H1 (cell line): Measurements from ENCODE around the gene UBE2B. TPM values are rescaled to one million over a fixed set of nuclear protein-coding genes. Genes with fewer than 3 reads are reported as not detected.

Experiments used
- ASH2L ChIP-seq: fragments of 200-600, 300-600 bp; sonication (generic); IDR thresholded peaks from one replicate; pipeline ENCODE4 v1.7.1; 2017; ENCODE audit warnings: low read length
- BACH1 ChIP-seq: IDR thresholded peaks from 2 replicates; pipeline ENCODE4 v1.6.1; 2012; ENCODE audit warnings: low read length, improper control_type of control experiment
- CHD1 ChIP-seq: IDR thresholded peaks from 2 replicates; pipeline ENCODE4 v1.6.1; 2012; ENCODE audit warnings: low read depth, low read length, improper control_type of control experiment
- CTBP2 ChIP-seq: IDR thresholded peaks from 2 replicates; pipeline ENCODE4 v1.7.0; 2011; ENCODE audit warnings: borderline replicate concordance, mild to moderate bottlenecking, moderate library complexity, mixed read lengths, low read length; ENCODE audit not compliant: insufficient read depth, insufficient read length
- EP300 ChIP-seq, 2 experiments: IDR thresholded peaks; 1 replicate in 1 of 2; 2 replicates in 1 of 2; pipeline ENCODE4 v1.6.1; 2011 to 2012; ENCODE audit warnings: low read depth in 2 of 2, low read length in 2 of 2, mild to moderate bottlenecking in 2 of 2, borderline replicate concordance in 1 of 2, inconsistent platforms in 1 of 2, moderate library complexity in 1 of 2
- EZH2 ChIP-seq: fragments of 200-600 bp; sonication (generic); IDR thresholded peaks from 2 replicates; pipeline ENCODE4 v1.7.1; 2012; ENCODE audit warnings: low read depth, mild to moderate bottlenecking, moderate library complexity, low read length, inconsistent platforms; ENCODE audit not compliant: severe bottlenecking
- FOSL1 ChIP-seq: IDR thresholded peaks from 2 replicates; pipeline ENCODE4 v1.6.1; 2011; ENCODE audit warnings: mild to moderate bottlenecking, low read depth, low read length, moderate library complexity; ENCODE audit not compliant: insufficient read depth
- GABPA ChIP-seq: IDR thresholded peaks from 2 replicates; pipeline ENCODE4 v1.6.1; 2011; ENCODE audit warnings: mild to moderate bottlenecking, low read length, moderate library complexity, borderline replicate concordance; ENCODE audit not compliant: insufficient read depth
- HDAC6 ChIP-seq: IDR thresholded peaks from one replicate; pipeline ENCODE4 v1.7.1; 2012; ENCODE audit warnings: low read depth, mild to moderate bottlenecking, inconsistent platforms, low read length, moderate library complexity
- JUND ChIP-seq: IDR thresholded peaks from 2 replicates; pipeline ENCODE4 v1.6.1; 2011; ENCODE audit warnings: mild to moderate bottlenecking, improper control_type of control experiment, low read length
- KDM4A ChIP-seq: IDR thresholded peaks from one replicate; pipeline ENCODE4 v1.7.1; 2012; ENCODE audit warnings: low read depth, mild to moderate bottlenecking, moderate library complexity, low read length, inconsistent platforms; ENCODE audit not compliant: severe bottlenecking
- POLR2A ChIP-seq, 2 experiments: IDR thresholded peaks; 1 replicate in 1 of 2; 2 replicates in 1 of 2; pipeline ENCODE4 v1.6.1; 2011; ENCODE audit warnings: low read depth in 2 of 2, low read length in 2 of 2, mild to moderate bottlenecking in 2 of 2; ENCODE audit errors: control extremely low read depth in 1 of 2
- RFX5 ChIP-seq: IDR thresholded peaks from 2 replicates; pipeline ENCODE4 v1.6.1; 2011; ENCODE audit warnings: low read depth, low read length, improper control_type of control experiment, borderline replicate concordance
- SAP30 ChIP-seq: fragments of 300-600 bp; sonication (generic); IDR thresholded peaks from 2 replicates; pipeline ENCODE4 v1.7.1; 2012; ENCODE audit warnings: low read length, moderate library complexity, mild to moderate bottlenecking, inconsistent platforms; ENCODE audit not compliant: insufficient read depth, insufficient replicate concordance
- SIX5 ChIP-seq: IDR thresholded peaks from 2 replicates; pipeline ENCODE4 v1.6.1; 2011; ENCODE audit warnings: mild to moderate bottlenecking, low read depth, low read length
- SP1 ChIP-seq: IDR thresholded peaks from 2 replicates; pipeline ENCODE4 v1.6.1; 2011; ENCODE audit warnings: low read depth, low read length
- SRF ChIP-seq: IDR thresholded peaks from 2 replicates; pipeline ENCODE4 v1.6.1; 2011; ENCODE audit warnings: mild to moderate bottlenecking, low read depth, low read length, moderate library complexity
- TCF12 ChIP-seq: IDR thresholded peaks from 2 replicates; pipeline ENCODE4 v1.6.1; 2011; ENCODE audit warnings: low read depth, mild to moderate bottlenecking, low read length
- ZNF274 ChIP-seq: IDR thresholded peaks from 2 replicates; pipeline ENCODE4 v1.7.0; 2012; ENCODE audit warnings: low read length, borderline replicate concordance; ENCODE audit errors: extremely low read depth
- polyA plus RNA-seq, 7 experiments: library from polyadenylated mRNA; depleted of rRNA in 3 of 7; stranded (reverse) in 5 of 7; unstranded in 2 of 7; fragments of >200 nt in 5 of 7; fragments of 200-250 nt in 2 of 7; gene quantifications; 1 replicate in 5 of 7; 2 replicates in 1 of 7; 4 replicates in 1 of 7; pipeline versions ENCODE4 v1.2.1 to v1.2.3, GENCODE V29; 2011 to 2013; ENCODE audit warnings: missing spikeins in 2 of 7, mixed read lengths in 2 of 7
- total RNA-seq: library from RNA; stranded (reverse); fragmentation: NEBNext Ultra II Directional; extraction: Animal tissue kit (Norgen Biotek cat#: 25700); gene quantifications from 2 replicates; pipeline ENCODE4 v1.2.1, GENCODE V29; 2021
- TF ChIP-seq, protein P1 (sequence below): IDR thresholded peaks from 2 replicates; pipeline ENCODE4 v1.6.1; 2011; ENCODE audit warnings: low read length, improper control_type of control experiment
- TF ChIP-seq, protein P2 (sequence below): IDR thresholded peaks from 2 replicates; pipeline ENCODE4 v1.6.1; 2012; ENCODE audit warnings: low read length, inconsistent platforms

Gene UBE2B
- total and polyA plus RNA-seq, 2 of the 8 experiments (the other 6 are each of a cell fraction or from before 2014, with no cell fraction given): 15.9 to 46.8 TPM

DNA sequence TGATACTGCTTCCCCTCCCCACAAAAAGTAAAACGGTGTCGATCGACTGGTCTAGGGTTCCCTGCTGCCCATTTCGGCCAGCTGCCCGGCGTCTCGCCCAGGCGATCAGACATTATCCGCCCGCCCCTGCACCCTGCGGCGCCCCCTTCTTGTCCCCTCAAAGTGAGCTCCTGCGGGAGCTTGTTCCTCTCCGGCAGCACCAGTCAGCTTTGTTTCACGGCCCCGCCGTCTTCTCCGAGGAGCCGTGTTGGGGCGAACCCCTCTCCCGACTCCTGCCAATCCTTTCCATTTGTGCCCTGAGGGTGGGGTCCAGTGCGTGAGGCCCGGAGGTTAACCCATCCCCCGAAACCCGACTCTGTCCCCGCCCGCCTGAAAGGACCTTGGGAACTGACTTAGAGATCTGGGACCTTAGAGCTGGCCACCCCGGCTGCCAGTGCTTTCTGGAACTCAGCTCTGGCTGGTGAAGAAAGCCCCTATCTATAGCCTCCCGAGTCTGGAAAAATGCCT is 518 bp downstream of the UBE2B start (continued):
- TF ChIP-seq GABPA (no peak), BACH1 (no peak), EP300 (IDR thresholded peaks at IDR 0.05; ENCODE audit: borderline replicate concordance in 1 of 2, low read depth in 2 of 2, low read length in 2 of 2) (no peak), ASH2L (no peak), HDAC6 (no peak), TCF12 (no peak), SRF (no peak), FOSL1 (no peak), SAP30 (peak; percentile 46), JUND (no peak), SIX5 (no peak), RFX5 (no peak), SP1 (no peak), POLR2A (IDR thresholded peaks at IDR 0.05; ENCODE audit: control extremely low read depth in 1 of 2, low read depth in 2 of 2, low read length in 2 of 2) (peak in 1 of 2 experiments; percentile 56), KDM4A (peak; percentile 25), CTBP2 (no peak), EZH2 (no peak), ZNF274 (no peak), CHD1 (no peak)
- TF ChIP-seq, protein P1, sequence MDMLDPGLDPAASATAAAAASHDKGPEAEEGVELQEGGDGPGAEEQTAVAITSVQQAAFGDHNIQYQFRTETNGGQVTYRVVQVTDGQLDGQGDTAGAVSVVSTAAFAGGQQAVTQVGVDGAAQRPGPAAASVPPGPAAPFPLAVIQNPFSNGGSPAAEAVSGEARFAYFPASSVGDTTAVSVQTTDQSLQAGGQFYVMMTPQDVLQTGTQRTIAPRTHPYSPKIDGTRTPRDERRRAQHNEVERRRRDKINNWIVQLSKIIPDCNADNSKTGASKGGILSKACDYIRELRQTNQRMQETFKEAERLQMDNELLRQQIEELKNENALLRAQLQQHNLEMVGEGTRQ: no peak
- TF ChIP-seq, protein P2, sequence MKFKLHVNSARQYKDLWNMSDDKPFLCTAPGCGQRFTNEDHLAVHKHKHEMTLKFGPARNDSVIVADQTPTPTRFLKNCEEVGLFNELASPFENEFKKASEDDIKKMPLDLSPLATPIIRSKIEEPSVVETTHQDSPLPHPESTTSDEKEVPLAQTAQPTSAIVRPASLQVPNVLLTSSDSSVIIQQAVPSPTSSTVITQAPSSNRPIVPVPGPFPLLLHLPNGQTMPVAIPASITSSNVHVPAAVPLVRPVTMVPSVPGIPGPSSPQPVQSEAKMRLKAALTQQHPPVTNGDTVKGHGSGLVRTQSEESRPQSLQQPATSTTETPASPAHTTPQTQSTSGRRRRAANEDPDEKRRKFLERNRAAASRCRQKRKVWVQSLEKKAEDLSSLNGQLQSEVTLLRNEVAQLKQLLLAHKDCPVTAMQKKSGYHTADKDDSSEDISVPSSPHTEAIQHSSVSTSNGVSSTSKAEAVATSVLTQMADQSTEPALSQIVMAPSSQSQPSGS: no peak
